ES-I3 (cell line): Measurements from ENCODE around the gene LDLRAD4.
"Not testable (repeated sequence)": the region's sequence is repeated elsewhere in the genome, so short reads cannot be mapped to it uniquely, and the experiment has no call there.

Source experiments
- H3K36me3 ChIP-seq: 2 replicates; pipeline ENCODE4 v1.6.1; 2013; ENCODE audit warnings: mild to moderate bottlenecking, low read length, control low read depth, moderate library complexity; ENCODE audit not compliant: insufficient read depth
- H3K4me1 ChIP-seq: 2 replicates; pipeline ENCODE4 v1.6.1; 2013; ENCODE audit warnings: mild to moderate bottlenecking, control low read depth, low read length; ENCODE audit not compliant: insufficient read depth
- H3K9ac ChIP-seq: 2 replicates; pipeline ENCODE4 v1.6.1; 2013; ENCODE audit warnings: low read depth, mild to moderate bottlenecking, low read length, moderate library complexity
- H3K9me3 ChIP-seq: 2 replicates; pipeline ENCODE4 v1.6.1; 2013; ENCODE audit warnings: mild to moderate bottlenecking, low read length, moderate library complexity; ENCODE audit not compliant: control insufficient read depth, insufficient read depth

Gene LDLRAD4

DNA sequence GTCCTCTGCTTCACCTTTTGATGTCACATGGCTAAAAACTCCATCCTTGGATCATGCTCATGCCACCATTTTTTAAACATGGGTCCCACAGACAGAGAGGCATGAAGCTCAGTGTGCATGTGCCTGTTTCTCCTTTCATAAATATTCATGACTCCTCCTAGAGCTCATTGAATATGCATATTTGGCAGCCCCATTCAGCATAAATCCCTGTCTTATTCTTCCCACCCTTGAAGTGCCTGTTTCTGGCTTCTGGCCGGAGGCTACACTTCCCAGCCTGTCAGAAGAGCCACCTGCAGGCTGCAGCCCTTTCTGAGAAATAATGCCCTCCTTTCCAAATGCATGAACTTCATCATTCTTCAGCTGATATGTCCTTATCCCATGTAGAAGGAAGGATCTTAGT is 109.7 kb downstream of the LDLRAD4 start:
- Histone ChIP-seq H3K9ac (no peak overlapping the region), H3K9me3 (no peaks in the 10 kb centered on the region; the same call in 1 of the 2 replicates), H3K36me3 (peaks cover 3% of the 10 kb centered on the region; the same call in 1 of the 2 replicates), H3K4me1 (no peaks in the 10 kb centered on the region; the same call in 1 of the 2 replicates)

- peaks cover 3% of the 10 kb centered on the region; the same call in 1 of the 2 replicates for H3K36me3 ChIP-seq
- H3K4me1 ChIP-seq, result no peaks in the 10 kb centered on the region
- no peak overlapping the region for H3K9ac ChIP-seq
- no peaks in the 10 kb centered on the region; the same call in 1 of the 2 replicates for H3K9me3 ChIP-seq
These were observed 112.4 kb downstream of the LDLRAD4 start for GRCh38 chr18:13330996-13331395.

DNA sequence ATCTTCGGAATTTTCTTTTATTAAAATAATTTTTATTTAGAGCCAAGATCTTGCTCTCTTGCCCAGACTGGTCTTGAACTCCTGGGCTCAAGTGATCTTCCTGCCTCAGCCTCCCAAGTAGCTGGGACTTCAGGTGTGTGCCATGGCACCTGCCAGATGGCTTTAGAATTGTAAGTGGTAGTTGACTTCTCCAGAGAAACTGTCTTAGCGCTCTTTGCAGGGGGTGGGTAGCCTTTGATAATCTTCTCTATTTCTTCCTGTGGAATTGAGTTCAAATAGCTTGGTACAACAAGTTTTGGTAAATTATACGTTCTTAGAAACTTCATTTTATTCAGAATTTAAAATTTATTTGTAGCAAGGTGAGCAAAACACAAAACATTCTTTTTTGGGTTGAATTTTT is 113.3 kb downstream of the LDLRAD4 start:
- H3K4me1 ChIP-seq, result no peaks in the 10 kb centered on the region
- H3K9ac ChIP-seq, result no peak overlapping the region
- H3K9me3 ChIP-seq, result no peaks in the 10 kb centered on the region; the same call in 1 of the 2 replicates
- peaks cover 3% of the 10 kb centered on the region; the same call in 1 of the 2 replicates for H3K36me3 ChIP-seq

DNA sequence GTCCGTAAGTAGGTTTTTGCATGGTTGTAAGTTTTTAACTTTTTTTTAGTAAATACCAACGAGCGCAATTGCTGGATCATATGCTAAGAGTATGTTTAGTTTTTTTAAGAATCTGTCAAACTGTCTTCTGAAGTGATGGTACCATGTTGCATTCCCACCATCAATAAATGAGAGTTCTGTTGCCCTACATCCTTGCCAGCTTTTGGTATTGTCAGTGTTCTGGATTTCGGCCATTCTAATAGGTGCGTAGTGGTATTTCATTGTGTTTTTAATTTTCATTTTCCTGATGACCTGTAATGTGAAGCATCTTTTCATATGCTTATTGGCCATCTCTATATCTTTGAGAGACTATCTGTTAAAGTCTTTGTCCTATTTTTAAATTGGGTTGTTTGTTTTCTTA is 114.3 kb downstream of the LDLRAD4 start:
- no peaks in the 10 kb centered on the region for H3K4me1 ChIP-seq
- no peaks in the 10 kb centered on the region; the same call in 1 of the 2 replicates for H3K9me3 ChIP-seq
- H3K9ac ChIP-seq, result no peak overlapping the region
- no peaks in the 10 kb centered on the region for H3K36me3 ChIP-seq

- Histone ChIP-seq H3K9me3 (no peaks in the 10 kb centered on the region), H3K36me3 (no peaks in the 10 kb centered on the region), H3K9ac (no peak overlapping the region), H3K4me1 (no peaks in the 10 kb centered on the region)
These were observed 117.3 kb downstream of the LDLRAD4 start for GRCh38 chr18:13335903-13336302.

GRCh38 chr18:13336841-13337240 is 118.3 kb downstream of the LDLRAD4 start:
- no peaks in the 10 kb centered on the region for H3K9me3 ChIP-seq
- H3K36me3 ChIP-seq, result no peaks in the 10 kb centered on the region
- no peaks in the 10 kb centered on the region for H3K4me1 ChIP-seq
- no peak overlapping the region for H3K9ac ChIP-seq

DNA sequence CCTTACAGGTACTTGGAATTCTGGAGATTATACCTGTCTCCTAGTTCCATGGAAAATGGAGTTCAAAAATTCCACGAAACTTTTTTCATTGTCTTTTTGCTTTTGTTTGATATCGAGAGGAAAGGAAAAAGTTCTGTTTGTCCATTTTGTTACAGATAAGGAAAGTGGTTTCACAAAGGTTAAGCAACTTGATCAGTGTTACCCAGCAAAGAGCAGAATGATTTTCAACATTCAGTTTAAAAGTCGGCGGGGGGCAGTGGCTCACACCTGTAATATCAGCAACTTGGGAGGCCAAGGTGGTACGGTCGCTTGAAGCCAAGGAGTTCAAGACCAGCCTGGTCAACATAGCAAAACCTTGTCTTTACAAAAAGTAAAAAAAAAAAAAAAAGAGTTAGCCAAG is 118.8 kb downstream of the LDLRAD4 start:
- Histone ChIP-seq H3K4me1 (no peaks in the 10 kb centered on the region), H3K9ac (no peak overlapping the region), H3K36me3 (no peaks in the 10 kb centered on the region), H3K9me3 (no peaks in the 10 kb centered on the region)

GRCh38 chr18:13338318-13338717 is 119.8 kb downstream of the LDLRAD4 start:
- H3K36me3 ChIP-seq, result no peaks in the 10 kb centered on the region
- no peak overlapping the region for H3K9ac ChIP-seq
- no peaks in the 10 kb centered on the region for H3K4me1 ChIP-seq
- no peaks in the 10 kb centered on the region for H3K9me3 ChIP-seq

DNA sequence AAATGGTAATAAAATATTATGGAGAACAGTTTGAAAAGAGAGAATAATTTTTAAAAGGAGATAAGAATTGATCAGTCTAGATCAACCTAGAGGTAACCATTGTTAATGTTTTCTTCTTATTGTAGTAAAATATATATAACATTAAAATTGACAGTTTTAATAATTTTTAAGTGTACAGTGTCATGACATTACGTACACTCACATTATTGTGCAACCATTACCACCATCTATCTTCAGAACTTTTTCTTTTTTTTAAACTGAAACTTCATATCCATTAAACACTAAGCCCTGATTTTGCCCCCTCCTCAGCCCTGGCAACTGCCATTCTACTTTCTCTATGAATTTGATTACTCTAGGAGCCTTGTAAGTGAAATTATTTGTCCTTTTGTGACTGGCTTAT is 121.1 kb downstream of the LDLRAD4 start:
- Histone ChIP-seq H3K9ac (no peak overlapping the region), H3K9me3 (no peaks in the 10 kb centered on the region), H3K36me3 (no peaks in the 10 kb centered on the region), H3K4me1 (no peaks in the 10 kb centered on the region)

GRCh38 chr18:13346449-13346848 is 127.9 kb downstream of the LDLRAD4 start:
- H3K4me1 ChIP-seq, H3K9ac ChIP-seq, H3K36me3 ChIP-seq, H3K9me3 ChIP-seq: not testable (repeated sequence)

DNA sequence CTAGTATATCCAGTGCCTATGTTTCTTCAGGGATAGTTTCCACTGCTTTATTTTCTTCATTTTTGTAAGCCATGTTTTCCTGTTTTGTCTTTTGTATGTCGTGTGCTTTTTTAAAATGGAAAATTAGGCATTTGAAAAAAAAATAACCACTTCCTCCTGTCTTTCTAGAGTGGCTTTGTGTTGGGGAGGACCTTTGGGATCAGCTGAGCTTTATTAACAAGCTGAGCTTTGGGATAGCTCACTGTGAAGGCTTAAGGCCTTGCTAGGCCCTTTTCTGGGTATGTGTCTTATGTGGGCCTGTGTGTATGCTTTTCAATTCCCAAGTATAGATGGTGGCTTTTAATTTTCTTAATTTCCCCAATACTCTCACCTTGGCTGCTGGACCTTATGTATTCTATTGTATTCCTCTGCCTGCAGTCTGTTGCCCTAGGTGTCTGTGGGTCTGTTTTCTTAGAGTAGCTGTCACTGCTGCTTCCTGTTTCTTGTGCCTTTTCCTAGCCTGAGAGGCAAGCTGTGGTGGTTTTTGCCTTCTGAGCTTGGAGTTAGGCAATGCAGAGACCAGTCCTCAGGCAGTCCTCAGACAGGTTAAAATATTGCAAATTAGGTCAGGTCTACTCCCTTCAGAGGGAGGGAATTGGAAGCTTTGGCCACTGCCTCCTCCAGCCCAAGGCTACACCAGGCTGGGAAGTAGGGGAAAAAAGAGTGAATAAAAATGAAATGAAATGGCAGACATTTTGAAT is 134.7 kb downstream of the LDLRAD4 start:
- H3K36me3 ChIP-seq, result no peaks in the 10 kb centered on the region
- no peaks in the 10 kb centered on the region for H3K9me3 ChIP-seq
- H3K9ac ChIP-seq, result no peak overlapping the region
- H3K4me1 ChIP-seq, result no peaks in the 10 kb centered on the region

DNA sequence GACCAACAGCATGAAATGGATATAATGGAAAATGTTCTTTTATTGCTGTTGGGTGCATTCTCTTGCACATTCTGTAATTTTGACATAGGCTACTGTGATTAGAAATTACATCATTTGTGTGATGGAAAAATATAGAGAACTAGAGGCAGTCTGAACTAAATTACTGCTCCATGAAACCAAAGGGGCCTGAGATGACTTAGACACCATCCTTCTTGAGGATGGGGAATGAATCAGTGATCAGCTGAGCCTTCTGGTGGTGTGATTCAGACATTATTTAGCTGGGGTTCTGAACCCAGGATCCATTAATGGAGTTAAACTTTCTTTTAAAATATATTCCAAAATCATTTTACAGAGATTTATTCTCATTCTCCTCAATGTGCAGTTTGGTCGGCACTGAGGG is 135.8 kb downstream of the LDLRAD4 start:
- Histone ChIP-seq H3K4me1 (no peaks in the 10 kb centered on the region), H3K9ac (no peak overlapping the region), H3K36me3 (no peaks in the 10 kb centered on the region), H3K9me3 (no peaks in the 10 kb centered on the region)

DNA sequence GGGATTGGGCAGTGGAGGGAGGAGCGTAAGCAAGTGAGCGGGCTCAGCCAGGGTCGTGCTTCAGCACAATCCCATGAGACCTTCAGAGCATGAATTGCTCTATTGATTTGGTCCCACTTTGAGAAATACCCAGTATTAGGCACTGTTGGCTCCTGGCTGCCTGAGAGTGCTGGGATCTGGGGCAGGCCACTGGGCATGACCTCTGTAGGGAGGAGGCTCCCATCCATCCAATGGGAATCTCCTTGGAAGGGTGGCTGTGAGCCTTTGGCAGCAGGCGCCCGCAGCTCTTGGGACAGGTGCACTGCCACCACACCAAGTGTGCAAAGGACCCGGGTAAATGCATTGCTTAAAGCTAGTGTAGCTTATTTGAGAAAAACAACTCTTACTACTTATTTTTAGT is 137.5 kb downstream of the LDLRAD4 start:
- no peak overlapping the region for H3K9ac ChIP-seq
- no peaks in the 10 kb centered on the region for H3K36me3 ChIP-seq
- H3K9me3 ChIP-seq, result no peaks in the 10 kb centered on the region; the same call in 1 of the 2 replicates
- H3K4me1 ChIP-seq, result no peaks in the 10 kb centered on the region

- no peaks in the 10 kb centered on the region; the same call in 1 of the 2 replicates for H3K9me3 ChIP-seq
- H3K9ac ChIP-seq, result no peak overlapping the region
- no peaks in the 10 kb centered on the region for H3K36me3 ChIP-seq
- no peaks in the 10 kb centered on the region for H3K4me1 ChIP-seq
These were observed 138.7 kb downstream of the LDLRAD4 start for GRCh38 chr18:13357289-13357688.

DNA sequence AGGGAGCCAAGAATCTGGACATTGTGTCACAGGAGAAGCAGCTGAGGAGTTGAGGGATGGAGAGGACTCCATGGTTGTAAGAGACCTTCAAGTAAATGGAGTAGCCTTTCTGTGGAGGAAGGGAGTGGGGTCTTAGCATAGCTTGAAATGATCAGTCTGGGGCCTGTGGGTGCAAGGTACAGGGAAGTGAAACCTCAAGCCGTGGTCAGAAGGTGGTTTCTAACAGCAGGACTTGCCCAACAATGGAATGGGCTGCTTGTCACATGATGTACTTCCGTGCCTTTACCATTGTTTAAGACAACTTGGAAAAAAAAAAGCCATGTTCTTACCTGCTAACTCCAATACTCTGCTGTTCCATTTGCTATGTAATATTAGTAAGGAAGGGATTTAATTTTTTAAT is 140.7 kb downstream of the LDLRAD4 start:
- Histone ChIP-seq H3K9ac (no peak overlapping the region), H3K36me3 (no peaks in the 10 kb centered on the region), H3K4me1 (no peaks in the 10 kb centered on the region), H3K9me3 (no peaks in the 10 kb centered on the region; the same call in 1 of the 2 replicates)
